Heart right ventricle (tissue), 16 donors: ENCODE data around the gene PTER. TPM values are rescaled to one million over a fixed set of nuclear protein-coding genes. Genes with fewer than 3 reads are reported as not detected.

ENCODE experiments used
- ATAC-seq, 8 donors: fragments of 200-7000 bp; cut with Tn5 transposase; one replicate each; pipeline ENCODE4 v1.9.1; 2020; ENCODE audit warnings: mild to moderate bottlenecking in 8 of 8, moderate library complexity in 8 of 8, moderate number of reproducible peaks in 1 of 8
- DNase-seq, 2 donors: peaks; one replicate each; pipeline ENCODE4 v3.0.0-alpha.2; 2020
- H3K27ac ChIP-seq, 10 donors: fragments of 200-600 bp; sonication (generic) in 2 of 10; one replicate each; pipeline versions ENCODE4 v1.5.0 to v1.8.0; 2020 to 2022; ENCODE audit warnings: mild to moderate bottlenecking in 3 of 10
- H3K27me3 ChIP-seq, 7 donors: fragments of 200-600 bp; one replicate each; pipeline ENCODE4 v1.8.0; 2021 to 2022; ENCODE audit warnings: mild to moderate bottlenecking in 2 of 7
- H3K36me3 ChIP-seq, 9 donors: fragments of 200-600 bp; sonication (generic) in 1 of 9; one replicate each; pipeline versions ENCODE4 v1.5.0 to v1.8.0; 2020 to 2022; ENCODE audit warnings: mild to moderate bottlenecking in 2 of 9
- H3K4me1 ChIP-seq, 9 donors: fragments of 200-600 bp; sonication (generic) in 1 of 9; one replicate each; pipeline versions ENCODE4 v1.5.0 to v1.8.0; 2020 to 2022; ENCODE audit warnings: mild to moderate bottlenecking in 4 of 9
- H3K4me3 ChIP-seq, 10 donors: fragments of 200-600 bp; sonication (generic) in 2 of 10; one replicate each; pipeline versions ENCODE4 v1.5.0 to v1.8.0; 2020 to 2022; ENCODE audit warnings: mild to moderate bottlenecking in 7 of 10, moderate library complexity in 2 of 10
- H3K9me3 ChIP-seq, 11 donors: fragments of 200-600 bp in 10 of 11; sonication (generic) in 2 of 11; one replicate each; pipeline versions ENCODE4 v1.5.0 to v1.8.0; 2013 to 2022; ENCODE audit warnings: mild to moderate bottlenecking in 2 of 11, control low read depth in 1 of 11, moderate library complexity in 1 of 11
- WGBS, 2 donors: extraction: QIAGEN DNeasy Blood & Tissue Kit; methylation state at CpG; one replicate each; pipeline ENCODE4 v1.1.7; 2013; ENCODE audit warnings: inconsistent platforms in 1 of 2; 5-methylcytosine and 5-hydroxymethylcytosine counted together
- intact Hi-C, 10 donors: fragments of 100-400 bp; cut with DNase I; formaldehyde crosslinking; loops; one replicate each; pipeline versions ENCODE4 v1.11.1 to v1.14.2; 2022
- polyA plus RNA-seq, 2 donors: library from polyadenylated mRNA; stranded (reverse); fragments of 200-250 nt; gene quantifications; one replicate each; pipeline ENCODE4 v1.2.3, GENCODE V29; 2013
- total RNA-seq, 10 donors: library from RNA; stranded (reverse); fragmentation: NEBNext Ultra II Directional in 3 of 10; extraction: Animal tissue kit (Norgen Biotek cat#: 25700) in 3 of 10; gene quantifications; one replicate each; pipeline versions ENCODE4 v1.2.1 to v1.2.4, GENCODE V29; 2021 to 2023
- TF ChIP-seq, protein P1 (sequence below), 9 donors: fragments of 200-600 bp; sonication (generic) in 2 of 9; IDR thresholded peaks; one replicate each; pipeline versions ENCODE4 v1.5.0 to v1.8.0; 2021 to 2022; ENCODE audit warnings: antibody characterized with exemption in 9 of 9, mild to moderate bottlenecking in 5 of 9, moderate library complexity in 1 of 9
- donor health status: Arrhythmogenic right ventricular cardiomyopathy.
- donor health status: ischemic (EF 13 %, LVEDD 7.1; RV severe dilation, severe dysfunction).
- donor health status: healthy with polysubstance abuse.
- donor health status: DM: no; HTN: yes; CAD: no.
- donor health status: DM: no; HTN: no; CAD: no.
- donor health status: ischemic (EF 25% LVEDD 6.9; RV normal size, moderate dysfunction).
- donor health status: ischemic (EF 25% LVEDD 5.7; RV mildly dilated, moderate dysfunction).
- donor health status: healthy.
- donor health status: DM: yes; HTN: yes; CAD: no.
- donor health status: Ischemic cardiomyopathy.
- donor health status: ischemic (EF 35%, LVEDD 5.7; RV mildly dilated, moderate dysfunction).
- donor health status: nonischemic (EF 11% LVEDD 7.7; RV severe dilation, severe dysfunction).
- donor health status: DM: yes; HTN: yes; CAD: no.
- donor health status: PGD.
- donor health status: ischemic (EF 29% LVEDD 5.4; RV normal size, mild dysfunction).
- donor health status: nonischemic (EF 23%, LVEDD 6.1; RV moderate dilation, normal function).

The PTER gene
- total and polyA plus RNA-seq, 12 donors, result 2.9 to 21.4 (median 14.5) TPM

DNA sequence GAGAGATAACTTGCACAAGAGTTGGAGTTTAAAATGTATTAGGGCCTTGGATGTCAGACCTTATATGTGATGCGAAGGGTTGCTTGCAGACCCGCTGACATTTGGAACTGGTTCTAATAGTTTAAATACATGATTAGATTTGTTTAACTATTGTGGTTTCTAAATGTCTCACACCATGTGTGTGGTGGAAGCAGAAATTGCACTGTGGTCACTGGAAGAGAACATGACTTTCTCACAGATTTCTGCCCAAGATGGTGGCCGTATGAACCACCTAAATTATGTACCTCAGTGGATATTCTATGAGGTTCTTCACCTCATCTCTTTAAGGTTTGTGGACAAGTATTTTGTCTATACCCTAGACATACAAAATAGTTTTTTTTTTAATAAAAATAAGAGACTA, 93.0 kb downstream of the PTER start:
- no peaks in the 10 kb centered on the region for H3K27me3 ChIP-seq
- H3K9me3 ChIP-seq, result no peaks in the 10 kb centered on the region
- intact Hi-C loops, result no loop called here
- DNase-seq, result no peak
- no peak overlapping the region for H3K4me3 ChIP-seq
- H3K36me3 ChIP-seq, result no peaks in the 10 kb centered on the region
- TF ChIP-seq, protein P1, sequence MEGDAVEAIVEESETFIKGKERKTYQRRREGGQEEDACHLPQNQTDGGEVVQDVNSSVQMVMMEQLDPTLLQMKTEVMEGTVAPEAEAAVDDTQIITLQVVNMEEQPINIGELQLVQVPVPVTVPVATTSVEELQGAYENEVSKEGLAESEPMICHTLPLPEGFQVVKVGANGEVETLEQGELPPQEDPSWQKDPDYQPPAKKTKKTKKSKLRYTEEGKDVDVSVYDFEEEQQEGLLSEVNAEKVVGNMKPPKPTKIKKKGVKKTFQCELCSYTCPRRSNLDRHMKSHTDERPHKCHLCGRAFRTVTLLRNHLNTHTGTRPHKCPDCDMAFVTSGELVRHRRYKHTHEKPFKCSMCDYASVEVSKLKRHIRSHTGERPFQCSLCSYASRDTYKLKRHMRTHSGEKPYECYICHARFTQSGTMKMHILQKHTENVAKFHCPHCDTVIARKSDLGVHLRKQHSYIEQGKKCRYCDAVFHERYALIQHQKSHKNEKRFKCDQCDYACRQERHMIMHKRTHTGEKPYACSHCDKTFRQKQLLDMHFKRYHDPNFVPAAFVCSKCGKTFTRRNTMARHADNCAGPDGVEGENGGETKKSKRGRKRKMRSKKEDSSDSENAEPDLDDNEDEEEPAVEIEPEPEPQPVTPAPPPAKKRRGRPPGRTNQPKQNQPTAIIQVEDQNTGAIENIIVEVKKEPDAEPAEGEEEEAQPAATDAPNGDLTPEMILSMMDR (IDR thresholded peaks at IDR 0.05), result no peak
- no peak overlapping the region for H3K27ac ChIP-seq
- no peaks in the 10 kb centered on the region for H3K4me1 ChIP-seq
- 77 to 79% methylated on average over 3 of the region's 3 CpGs for WGBS, 2 donors
- ATAC-seq, result no peak

GRCh38 chr10:16536155-16536554, 99.3 kb downstream of the PTER start:
- intact Hi-C loops, result no loop called here
- H3K4me3 ChIP-seq, result no peak overlapping the region
- DNase-seq, result no peak
- no peak for ATAC-seq
- H3K27me3 ChIP-seq, result peaks cover 0 to 20% (median 8%) of the 10 kb centered on the region in 7 donors
- H3K9me3 ChIP-seq, result peaks cover 0 to 3% (median 0%) of the 10 kb centered on the region in 11 donors
- TF ChIP-seq, protein P1 (IDR thresholded peaks at IDR 0.05), result no peak
- no peaks in the 10 kb centered on the region for H3K36me3 ChIP-seq
- 86 to 94% methylated on average over 5 of the region's 5 CpGs for WGBS, 2 donors
- H3K4me1 ChIP-seq, result no peaks in the 10 kb centered on the region
- H3K27ac ChIP-seq, result no peak overlapping the region

GRCh38 chr10:16544099-16544498, 107.3 kb downstream of the PTER start:
- 58 to 69% methylated on average over 3 of the region's 3 CpGs for WGBS, 2 donors
- intact Hi-C loops, result no loop called here
- no peak overlapping the region for H3K4me3 ChIP-seq
- TF ChIP-seq, protein P1 (IDR thresholded peaks at IDR 0.05), result no peak
- H3K27me3 ChIP-seq, result peaks cover 0 to 15% (median 3%) of the 10 kb centered on the region in 7 donors
- ATAC-seq (no peak), DNase-seq (no peak)
- peaks cover 0 to under 1% (median 0%) of the 10 kb centered on the region in 11 donors for H3K9me3 ChIP-seq
- no peak overlapping the region for H3K27ac ChIP-seq
- H3K4me1 ChIP-seq, result peaks cover 0 to 3% (median 0%) of the 10 kb centered on the region in 9 donors
- no peaks in the 10 kb centered on the region for H3K36me3 ChIP-seq

DNA sequence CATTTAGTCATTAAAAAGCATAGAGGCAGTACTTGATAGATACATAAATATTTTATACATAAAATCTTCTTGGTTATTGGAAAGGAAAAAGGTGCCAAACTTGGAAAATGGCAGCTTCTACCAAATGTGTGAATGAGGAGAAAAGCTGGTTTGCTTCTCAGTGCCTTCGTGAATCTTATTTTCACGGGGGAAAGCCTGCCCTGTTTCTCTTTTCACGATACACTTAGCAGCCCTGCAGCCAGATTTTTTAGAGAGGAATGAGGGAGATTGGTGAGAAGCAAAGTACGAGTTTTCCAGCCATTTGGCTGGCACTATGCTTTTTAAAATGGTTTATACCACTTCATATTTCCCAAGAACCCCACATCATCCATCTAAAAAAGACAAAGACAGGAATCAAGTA, 107.8 kb downstream of the PTER start:
- ATAC-seq (no peak), DNase-seq (no peak)
- intact Hi-C loops, result no loop called here
- H3K4me3 ChIP-seq, result no peak overlapping the region
- H3K36me3 ChIP-seq, result no peaks in the 10 kb centered on the region
- H3K27me3 ChIP-seq, result peaks cover 0 to 15% (median 0%) of the 10 kb centered on the region in 7 donors
- no peaks in the 10 kb centered on the region for H3K9me3 ChIP-seq
- peaks cover 0 to 3% (median 0%) of the 10 kb centered on the region in 9 donors for H3K4me1 ChIP-seq
- no peak overlapping the region for H3K27ac ChIP-seq
- TF ChIP-seq, protein P1 (IDR thresholded peaks at IDR 0.05), result no peak
- 82 to 87% methylated on average over 4 of the region's 4 CpGs for WGBS, 2 donors
